HUES64 (cell line): ENCODE results near the gene KLHDC7A.
"Not testable (repeated sequence)": the region's sequence is repeated elsewhere in the genome, so short reads cannot be mapped to it uniquely, and the experiment has no call there.

Source experiments
- H3K27ac ChIP-seq: 2 replicates; pipeline ENCODE4 v1.7.0; 2013; ENCODE audit warnings: low read depth, low read length, inconsistent platforms
- H3K27me3 ChIP-seq: 2 replicates; pipeline ENCODE4 v1.6.1; 2013; ENCODE audit warnings: mild to moderate bottlenecking, low read length; ENCODE audit not compliant: insufficient read depth
- H3K36me3 ChIP-seq: 2 replicates; pipeline ENCODE4 v1.6.1; 2013; ENCODE audit warnings: mild to moderate bottlenecking, low read length; ENCODE audit not compliant: insufficient read depth
- H3K4me1 ChIP-seq: 2 replicates; pipeline ENCODE4 v1.6.1; 2013; ENCODE audit warnings: mild to moderate bottlenecking, low read length, moderate library complexity; ENCODE audit not compliant: insufficient read depth
- H3K4me3 ChIP-seq: 2 replicates; pipeline ENCODE4 v1.5.1; 2013; ENCODE audit warnings: mild to moderate bottlenecking, low read length, moderate library complexity
- H3K9ac ChIP-seq: 2 replicates; pipeline ENCODE4 v1.6.1; 2013; ENCODE audit warnings: mild to moderate bottlenecking, low read depth, low read length
- H3K9me3 ChIP-seq: 2 replicates; pipeline ENCODE4 v1.6.1; 2013; ENCODE audit warnings: low read depth, low read length; ENCODE audit not compliant: insufficient read depth
- WGBS: fragments of 150-250, 120-280 bp; methylation state at CpG from one replicate; pipeline ENCODE4 v1.1.7; 2013; ENCODE audit warnings: missing lambda C conversion rate; 5-methylcytosine and 5-hydroxymethylcytosine counted together

KLHDC7A gene

GRCh38 chr1:18458133-18459092 is 22.3 kb upstream of the KLHDC7A start:
- peaks cover 6% of the 10 kb centered on the region; the same call in 1 of the 2 replicates for H3K4me1 ChIP-seq
- no peak overlapping the region for H3K4me3 ChIP-seq
- H3K9ac ChIP-seq: no peak overlapping the region
- WGBS: 92% methylated on average over 15 of the region's 15 CpGs
- H3K27me3 ChIP-seq: no peaks in the 10 kb centered on the region
- no peak overlapping the region for H3K27ac ChIP-seq
- H3K36me3 ChIP-seq: no peaks in the 10 kb centered on the region
- H3K9me3 ChIP-seq: no peaks in the 10 kb centered on the region

GRCh38 chr1:18461656-18462055 is 19.1 kb upstream of the KLHDC7A start:
- WGBS: 93% methylated on average over 10 of the region's 10 CpGs
- H3K9ac ChIP-seq: no peak overlapping the region

GRCh38 chr1:18462517-18462916 is 18.2 kb upstream of the KLHDC7A start:
- not testable (repeated sequence) for H3K27ac ChIP-seq, H3K4me3 ChIP-seq, H3K9ac ChIP-seq, H3K4me1 ChIP-seq, H3K27me3 ChIP-seq, H3K36me3 ChIP-seq, H3K9me3 ChIP-seq
- WGBS: 95% methylated on average over 5 of the region's 5 CpGs

More at GRCh38 chr1:18461656-18462055, 19.1 kb upstream of the KLHDC7A start:
- H3K27me3 ChIP-seq: no peaks in the 10 kb centered on the region
- no peak overlapping the region for H3K4me3 ChIP-seq
- peaks cover 6% of the 10 kb centered on the region; the same call in 1 of the 2 replicates for H3K4me1 ChIP-seq
- H3K9me3 ChIP-seq: no peaks in the 10 kb centered on the region
- H3K27ac ChIP-seq: no peak overlapping the region
- no peaks in the 10 kb centered on the region for H3K36me3 ChIP-seq

GRCh38 chr1:18463063-18463462 is 17.7 kb upstream of the KLHDC7A start:
- 91% methylated on average over 8 of the region's 8 CpGs for WGBS
- Histone ChIP-seq H3K9me3 (no peaks in the 10 kb centered on the region), H3K4me1 (peaks cover 6% of the 10 kb centered on the region; the same call in 1 of the 2 replicates), H3K27ac (no peak overlapping the region), H3K9ac (no peak overlapping the region), H3K27me3 (no peaks in the 10 kb centered on the region), H3K36me3 (no peaks in the 10 kb centered on the region), H3K4me3 (no peak overlapping the region)

GRCh38 chr1:18463984-18464664 is 16.6 kb upstream of the KLHDC7A start:
- H3K36me3 ChIP-seq: no peaks in the 10 kb centered on the region
- H3K9me3 ChIP-seq: no peaks in the 10 kb centered on the region
- no peak overlapping the region for H3K27ac ChIP-seq
- H3K27me3 ChIP-seq: no peaks in the 10 kb centered on the region
- no peak overlapping the region for H3K9ac ChIP-seq
- 94% methylated on average over 6 of the region's 6 CpGs for WGBS
- H3K4me3 ChIP-seq: no peak overlapping the region
- peaks cover 6% of the 10 kb centered on the region; the same call in 1 of the 2 replicates for H3K4me1 ChIP-seq

- no peak overlapping the region for H3K9ac ChIP-seq
- no peaks in the 10 kb centered on the region for H3K9me3 ChIP-seq
- H3K27ac ChIP-seq: no peak overlapping the region
- no peaks in the 10 kb centered on the region for H3K27me3 ChIP-seq
- no peaks in the 10 kb centered on the region for H3K36me3 ChIP-seq
- H3K4me3 ChIP-seq: no peak overlapping the region
- H3K4me1 ChIP-seq: peaks cover 5% of the 10 kb centered on the region; the same call in 1 of the 2 replicates
- WGBS: 83% methylated on average over 8 of the region's 8 CpGs
Measured at GRCh38 chr1:18464665-18465050, 16.1 kb upstream of the KLHDC7A start.

- H3K9me3 ChIP-seq: no peaks in the 10 kb centered on the region
- H3K9ac ChIP-seq: no peak overlapping the region
- 83% methylated on average over 7 of the region's 7 CpGs for WGBS
- H3K27me3 ChIP-seq: no peaks in the 10 kb centered on the region
- no peak overlapping the region for H3K4me3 ChIP-seq
- H3K27ac ChIP-seq: no peak overlapping the region
- no peaks in the 10 kb centered on the region for H3K36me3 ChIP-seq
- no peaks in the 10 kb centered on the region for H3K4me1 ChIP-seq
Measured at GRCh38 chr1:18466676-18467075, 14.1 kb upstream of the KLHDC7A start.

- no peaks in the 10 kb centered on the region for H3K4me1 ChIP-seq
- H3K27ac ChIP-seq: no peak overlapping the region
- 90% methylated on average over 6 of the region's 6 CpGs for WGBS
- H3K36me3 ChIP-seq: no peaks in the 10 kb centered on the region
- no peak overlapping the region for H3K4me3 ChIP-seq
- H3K9ac ChIP-seq: no peak overlapping the region
- H3K27me3 ChIP-seq: no peaks in the 10 kb centered on the region
- H3K9me3 ChIP-seq: no peaks in the 10 kb centered on the region
Measured at GRCh38 chr1:18468570-18468969, 12.2 kb upstream of the KLHDC7A start.

GRCh38 chr1:18469514-18469913 is 11.2 kb upstream of the KLHDC7A start:
- no peaks in the 10 kb centered on the region for H3K9me3 ChIP-seq
- H3K4me1 ChIP-seq: no peaks in the 10 kb centered on the region
- no peak overlapping the region for H3K9ac ChIP-seq
- H3K4me3 ChIP-seq: no peak overlapping the region
- H3K27me3 ChIP-seq: no peaks in the 10 kb centered on the region
- WGBS: 92% methylated on average over 8 of the region's 8 CpGs
- H3K36me3 ChIP-seq: no peaks in the 10 kb centered on the region
- no peak overlapping the region for H3K27ac ChIP-seq

GRCh38 chr1:18470671-18471355 is 9.9 kb upstream of the KLHDC7A start:
- WGBS: 79% methylated on average over 12 of the region's 12 CpGs
- H3K27me3 ChIP-seq: no peaks in the 10 kb centered on the region
- H3K9ac ChIP-seq: no peak overlapping the region
- no peak overlapping the region for H3K27ac ChIP-seq
- H3K4me3 ChIP-seq: no peak overlapping the region
- no peaks in the 10 kb centered on the region for H3K9me3 ChIP-seq
- no peaks in the 10 kb centered on the region for H3K36me3 ChIP-seq
- H3K4me1 ChIP-seq: peaks cover 3% of the 10 kb centered on the region
